ENCODE results near the gene SRP54.

SRP54 gene

GRCh38 chr14:35044939-35045797, 62.4 kb downstream of the SRP54 start:
- no peaks in the 10 kb centered on the region for H3K27me3 ChIP-seq (replicated peaks)
- in situ Hi-C loops (cut with HindIII; ENCODE audit: low pct_ligation_motif_present, low sequenced_read_pairs): no loop called here
- no peak for TF ChIP-seq CTCF (IDR thresholded peaks at IDR 0.05; ENCODE audit: low read depth, low read length, missing control alignments)
- no peaks in the 10 kb centered on the region for H3K36me3 ChIP-seq (replicated peaks)
- DNase-seq: peak; percentile 27
- peak overlapping the region; percentile 92 for H3K4me3 ChIP-seq (ENCODE audit: low read depth, low read length)
- H3K27ac ChIP-seq: peak overlapping the region; percentile 95

- Histone ChIP-seq H3K27ac (peak overlapping the region; percentile 95), H3K36me3 (replicated peaks) (no peaks in the 10 kb centered on the region), H3K4me3 (ENCODE audit: low read depth, low read length) (peak overlapping the region; percentile 92), H3K27me3 (replicated peaks) (no peaks in the 10 kb centered on the region)
- no peak for DNase-seq
- TF ChIP-seq CTCF (IDR thresholded peaks at IDR 0.05; ENCODE audit: low read depth, low read length, missing control alignments): no peak
- in situ Hi-C loops (cut with HindIII; ENCODE audit: low pct_ligation_motif_present, low sequenced_read_pairs): no loop called here
These were observed 62.9 kb downstream of the SRP54 start for GRCh38 chr14:35045798-35046047.

GRCh38 chr14:35046048-35046750, 63.4 kb downstream of the SRP54 start, which contains the start of gene FAM177A1:
TSS of gene FAM177A1 (plus strand) at chr14:35046272. CDS start at chr14:35046464, 192 bp downstream.
- Histone ChIP-seq H3K27me3 (replicated peaks) (no peaks in the 10 kb centered on the region), H3K27ac (peak within 1 kb of the TSS; percentile 95), H3K36me3 (replicated peaks) (no peaks in the 10 kb centered on the region), H3K4me3 (ENCODE audit: low read depth, low read length) (peak within 1 kb of the TSS; percentile 92)
- peak; percentile 98 for DNase-seq
- in situ Hi-C loops (cut with HindIII; ENCODE audit: low pct_ligation_motif_present, low sequenced_read_pairs): no loop called here
- peak; percentile 10 for TF ChIP-seq CTCF (IDR thresholded peaks at IDR 0.05; ENCODE audit: low read depth, low read length, missing control alignments)

- no peak for DNase-seq
- Histone ChIP-seq H3K27ac (peak overlapping the region; percentile 95), H3K36me3 (replicated peaks) (no peaks in the 10 kb centered on the region), H3K27me3 (replicated peaks) (no peaks in the 10 kb centered on the region), H3K4me3 (ENCODE audit: low read depth, low read length) (peak overlapping the region; percentile 92)
- TF ChIP-seq CTCF (IDR thresholded peaks at IDR 0.05; ENCODE audit: low read depth, low read length, missing control alignments): no peak
- in situ Hi-C loops (cut with HindIII; ENCODE audit: low pct_ligation_motif_present, low sequenced_read_pairs): no loop called here
These were observed 64.2 kb downstream of the SRP54 start for GRCh38 chr14:35046751-35047536.

GRCh38 chr14:35047976-35048513, 65.3 kb downstream of the SRP54 start:
- in situ Hi-C loops (cut with HindIII; ENCODE audit: low pct_ligation_motif_present, low sequenced_read_pairs): no loop called here

More at GRCh38 chr14:35047976-35048513, 65.3 kb downstream of the SRP54 start:
- no peak overlapping the region for H3K4me3 ChIP-seq (ENCODE audit: low read depth, low read length)
- no peak for DNase-seq
- H3K27me3 ChIP-seq (replicated peaks): no peaks in the 10 kb centered on the region
- H3K27ac ChIP-seq: no peak overlapping the region
- no peak for TF ChIP-seq CTCF (IDR thresholded peaks at IDR 0.05; ENCODE audit: low read depth, low read length, missing control alignments)
- H3K36me3 ChIP-seq (replicated peaks): no peaks in the 10 kb centered on the region
